Kasumi-1 (cell line): ENCODE data around the gene NPHP4.

Experiments
- DNase-seq, 2 experiments: peaks; one replicate each; lab custom pipeline; 2025; lab: John Stamatoyannopoulos, UW

The NPHP4 gene

GRCh38 chr1:5992026-5992813 is at the start of gene NPHP4:
NPHP4 (minus strand) TSS chr1:5992425; CDS start chr1:5986289, 6,136 bp downstream.
- peak; percentile 99 for DNase-seq

GRCh38 chr1:6041432-6042062 is 49.3 kb upstream of the NPHP4 start:
- peak in 1 of 2 experiments; percentile 22 for DNase-seq

GRCh38 chr1:6040861-6041415 is 48.7 kb upstream of the NPHP4 start:
- DNase-seq: no peak

- no peak for DNase-seq
Measured at GRCh38 chr1:6040444-6040843, 48.2 kb upstream of the NPHP4 start.

- DNase-seq: no peak
Measured at GRCh38 chr1:6039031-6039430, 46.8 kb upstream of the NPHP4 start.

- no peak for DNase-seq
Measured at GRCh38 chr1:6038603-6039002, 46.4 kb upstream of the NPHP4 start.

GRCh38 chr1:6037338-6037762 is 45.1 kb upstream of the NPHP4 start:
- DNase-seq: peak in 1 of 2 experiments; percentile 6

GRCh38 chr1:6035719-6036118 is 43.5 kb upstream of the NPHP4 start:
- DNase-seq: peak; percentile 9 to 18

GRCh38 chr1:6035303-6035702 is 43.1 kb upstream of the NPHP4 start:
- no peak for DNase-seq

GRCh38 chr1:6034750-6035096 is 42.5 kb upstream of the NPHP4 start:
- no peak for DNase-seq

GRCh38 chr1:6033986-6034749 is 41.9 kb upstream of the NPHP4 start:
- no peak for DNase-seq

- no peak for DNase-seq
Measured at GRCh38 chr1:6033124-6033523, 40.9 kb upstream of the NPHP4 start.

- no peak for DNase-seq
Measured at GRCh38 chr1:6030547-6031261, 38.5 kb upstream of the NPHP4 start.

- DNase-seq: no peak
Measured at GRCh38 chr1:6030132-6030531, 37.9 kb upstream of the NPHP4 start.

GRCh38 chr1:6029351-6029750 is 37.1 kb upstream of the NPHP4 start:
- DNase-seq: no peak

- peak; percentile 94 to 95 for DNase-seq
Measured at GRCh38 chr1:6028042-6028850, 36.0 kb upstream of the NPHP4 start.

GRCh38 chr1:6027591-6027990 is 35.4 kb upstream of the NPHP4 start:
- peak; percentile 30 to 41 for DNase-seq

GRCh38 chr1:6026095-6026809 is 34.0 kb upstream of the NPHP4 start:
- peak; percentile 90 to 94 for DNase-seq

GRCh38 chr1:6025269-6026094 is 33.3 kb upstream of the NPHP4 start:
- no peak for DNase-seq
